Natural killer cell (primary cell): ENCODE results near the gene TCOF1. TPM values are rescaled to one million over a fixed set of nuclear protein-coding genes. Genes with fewer than 3 reads are reported as not detected.

Experiments used
- ATAC-seq, 3 donors: fragments of 150-1000 bp in 2 of 3; fragments of 200-7000 bp in 1 of 3; cut with Tn5 transposase; 1 replicate in 1 of 3; 2 replicates in 2 of 3; pipeline ENCODE4 v1.10.0; 2021; ENCODE audit warnings: mild to moderate bottlenecking in 2 of 3, moderate library complexity in 2 of 3
- DNase-seq, 2 donors: peaks; one replicate each; pipeline versions ENCODE4 v3.0.0 to v3.0.0-alpha.2; 2013 to 2021; ENCODE audit warnings: mixed read lengths in 1 of 2
- H3K27ac ChIP-seq: one replicate; pipeline ENCODE4 v1.5.1; 2013; ENCODE audit warnings: mild to moderate bottlenecking, low read length
- H3K27me3 ChIP-seq: one replicate; pipeline ENCODE4 v1.6.1; 2013; ENCODE audit warnings: low read length; ENCODE audit not compliant: control insufficient read depth, insufficient read depth
- H3K36me3 ChIP-seq: one replicate; pipeline ENCODE4 v1.6.1; 2013; ENCODE audit warnings: low read length; ENCODE audit not compliant: control insufficient read depth, insufficient read depth
- H3K4me1 ChIP-seq: one replicate; pipeline ENCODE4 v1.6.1; 2013; ENCODE audit warnings: low read length; ENCODE audit not compliant: control insufficient read depth, insufficient read depth
- H3K4me3 ChIP-seq: one replicate; pipeline ENCODE4 v1.5.1; 2013; ENCODE audit warnings: low read length
- H3K9me3 ChIP-seq: one replicate; pipeline ENCODE4 v1.6.1; 2013; ENCODE audit warnings: low read length; ENCODE audit not compliant: control insufficient read depth, insufficient read depth
- H3K27ac Mint-ChIP-seq, 2 donors: one replicate each; pipeline ENCODE4 v1.8.0; 2022; ENCODE audit warnings: mild to moderate bottlenecking in 2 of 2, mixed read lengths in 2 of 2, moderate library complexity in 1 of 2
- H3K27me3 Mint-ChIP-seq, 2 donors: one replicate each; pipeline ENCODE4 v1.8.0; 2022; ENCODE audit warnings: low read depth in 2 of 2, mixed read lengths in 2 of 2
- H3K36me3 Mint-ChIP-seq: one replicate; pipeline ENCODE4 v1.8.0; 2022; ENCODE audit warnings: mixed read lengths
- H3K4me1 Mint-ChIP-seq, 2 donors: one replicate each; pipeline ENCODE4 v1.8.0; 2022; ENCODE audit warnings: mixed read lengths in 2 of 2
- H3K4me3 Mint-ChIP-seq: one replicate; pipeline ENCODE4 v1.8.0; 2022; ENCODE audit warnings: mild to moderate bottlenecking, moderate library complexity, mixed read lengths
- H3K9me3 Mint-ChIP-seq, 2 donors: one replicate each; pipeline ENCODE4 v1.8.0; 2022; ENCODE audit warnings: mixed read lengths in 2 of 2
- CTCF ChIP-seq: fragments of 200-600 bp; IDR thresholded peaks from one replicate; pipeline ENCODE4 v1.8.0; 2022; ENCODE audit warnings: antibody characterized with exemption
- WGBS: methylation state at CpG from one replicate; pipeline ENCODE4 v1.1.7; 2013; ENCODE audit warnings: missing lambda C conversion rate; ENCODE audit not compliant: insufficient coverage; 5-methylcytosine and 5-hydroxymethylcytosine counted together
- intact Hi-C: fragments of 100-400 bp; cut with micrococcal nuclease; formaldehyde crosslinking; loops from one replicate; pipeline ENCODE4 v1.14.2; 2022
- total RNA-seq, 4 donors: library from RNA; stranded (reverse); fragments of 120-200 nt in 1 of 4; gene quantifications; one replicate each; pipeline versions ENCODE4 v1.2.3 to v1.2.4, GENCODE V29; 2013 to 2022

The TCOF1 gene
- total RNA-seq, 3 donors from 2014 or later (not counting 1 experiment from before 2014, with no cell fraction given), result 51.5 to 62.6 (median 51.7) TPM

GRCh38 chr5:150327139-150327538, 30.4 kb upstream of the TCOF1 start:
- WGBS, result 82% methylated on average over 3 of the region's 3 CpGs
- Mint-ChIP-seq H3K9me3 (no peaks in the 10 kb centered on the region), H3K27me3 (peaks cover 0 to 5% of the 10 kb centered on the region in 2 donors), H3K36me3 (no peaks in the 10 kb centered on the region), H3K4me1 (peaks cover 2 to 3% of the 10 kb centered on the region in 2 donors), H3K27ac (no peak overlapping the region), H3K4me3 (no peak overlapping the region)
- Histone ChIP-seq H3K4me1 (peaks cover 13% of the 10 kb centered on the region), H3K27ac (no peak overlapping the region), H3K27me3 (no peaks in the 10 kb centered on the region), H3K9me3 (no peaks in the 10 kb centered on the region), H3K36me3 (no peaks in the 10 kb centered on the region), H3K4me3 (no peak overlapping the region)
- intact Hi-C loops, result no loop called here
- DNase-seq (no peak), ATAC-seq (no peak)
- no peak for TF ChIP-seq CTCF

- no peak overlapping the region for H3K27ac Mint-ChIP-seq
- whole genome bisulfite sequencing, result 92% methylated on average over 2 of the region's 2 CpGs
Measured at GRCh38 chr5:150328515-150328914, 29.0 kb upstream of the TCOF1 start.

GRCh38 chr5:150329038-150329437, 28.5 kb upstream of the TCOF1 start:
- no peaks in the 10 kb centered on the region for H3K9me3 Mint-ChIP-seq
- intact Hi-C loops, result no loop called here
- DNase-seq (no peak), ATAC-seq (no peak)
- WGBS, result 61% methylated on average over 2 of the region's 2 CpGs
- no peak overlapping the region for H3K27ac Mint-ChIP-seq
- H3K36me3 Mint-ChIP-seq, result no peaks in the 10 kb centered on the region
- Histone ChIP-seq H3K27ac (no peak overlapping the region), H3K9me3 (no peaks in the 10 kb centered on the region), H3K27me3 (no peaks in the 10 kb centered on the region), H3K4me1 (peaks cover 13% of the 10 kb centered on the region), H3K4me3 (no peak overlapping the region), H3K36me3 (no peaks in the 10 kb centered on the region)
- no peak for TF ChIP-seq CTCF
- H3K27me3 Mint-ChIP-seq, result peaks cover 0 to 5% of the 10 kb centered on the region in 2 donors
- no peaks in the 10 kb centered on the region for H3K4me1 Mint-ChIP-seq
- H3K4me3 Mint-ChIP-seq, result no peak overlapping the region

More at GRCh38 chr5:150328515-150328914, 29.0 kb upstream of the TCOF1 start:
- no peak for TF ChIP-seq CTCF
- no peak overlapping the region for H3K4me3 Mint-ChIP-seq
- intact Hi-C loops, result no loop called here
- no peaks in the 10 kb centered on the region for H3K4me1 Mint-ChIP-seq
- ATAC-seq (no peak), DNase-seq (no peak)
- H3K9me3 ChIP-seq, result no peaks in the 10 kb centered on the region
- no peaks in the 10 kb centered on the region for H3K36me3 Mint-ChIP-seq
- no peaks in the 10 kb centered on the region for H3K27me3 ChIP-seq
- H3K27ac ChIP-seq, result no peak overlapping the region
- peaks cover 13% of the 10 kb centered on the region for H3K4me1 ChIP-seq
- no peaks in the 10 kb centered on the region for H3K36me3 ChIP-seq
- no peak overlapping the region for H3K4me3 ChIP-seq
- no peaks in the 10 kb centered on the region for H3K9me3 Mint-ChIP-seq
- H3K27me3 Mint-ChIP-seq, result peaks cover 0 to 5% of the 10 kb centered on the region in 2 donors
